HepG2 (cell line): ENCODE measurements around the gene PAMR1. TPM values are rescaled to one million over a fixed set of nuclear protein-coding genes. Genes with fewer than 3 reads are reported as not detected.

Experiments used
- ATAC-seq: fragments of 200-7000 bp; cut with Tn5 transposase; 3 replicates; pipeline ENCODE4 v1.9.1; 2020; ENCODE audit warnings: mild to moderate bottlenecking, moderate library complexity
- BruUV-seq: library from RNA; stranded (reverse); fragments of 400-500 nt; replicated peaks from 2 replicates; lab custom pipeline; 2021; lab: Mats Ljungman, UMichigan
- CTCF ChIA-PET: fragments of 300-600 bp; formaldehyde crosslinking; extraction: SDS; loops from one replicate; lab custom pipeline; 2021; ENCODE audit warnings: low total read pairs, inconsistent platforms, low intra/inter-chr PET ratio; lab: Yijun Ruan, JAX
- POLR2A ChIA-PET: fragments of 350-600 bp; sonication (Branson Sonifier 250); formaldehyde crosslinking; loops from one replicate; lab custom pipeline; 2020; ENCODE audit warnings: antibody characterized with exemption, inconsistent platforms; lab: Yijun Ruan, JAX
- DNase-seq: peaks from one replicate; pipeline ENCODE4 v3.0.0-alpha.2; 2015; ENCODE audit warnings: low spot score
- FAIRE-seq: peaks from 3 replicates; lab custom pipeline; 2011; peaks lifted over from hg19 to GRCh38; lab: Jason Lieb, UNC
- H2AFZ ChIP-seq: one replicate; pipeline ENCODE4 v1.6.1; 2011; ENCODE audit warnings: low read length, inconsistent platforms
- H3K27ac ChIP-seq: fragments of 300-600 bp; 3 replicates; pipeline ENCODE4 v1.8.0; 2011; ENCODE audit warnings: mixed run types, mild to moderate bottlenecking, mixed read lengths, low read length, inconsistent platforms; ENCODE audit not compliant: insufficient read depth; ENCODE audit errors: extremely low read length
- H3K27me3 ChIP-seq, 2 experiments: fragments of 200-600 bp in 1 of 2; 2 replicates in 1 of 2; 3 replicates in 1 of 2; pipeline versions ENCODE4 v1.6.0 to v1.8.0; 2011; ENCODE audit warnings: low read length in 2 of 2, mild to moderate bottlenecking in 2 of 2, moderate library complexity in 2 of 2, inconsistent platforms in 1 of 2; ENCODE audit not compliant: insufficient read depth in 2 of 2, control insufficient read depth in 1 of 2
- H3K36me3 ChIP-seq, 2 experiments: fragments of 200-600 bp in 1 of 2; replicated peaks in 1 of 2; 2 replicates in 1 of 2; 3 replicates in 1 of 2; pipeline versions ENCODE4 v1.5.1 to v1.8.0; 2011; ENCODE audit warnings: low read length in 2 of 2, inconsistent platforms in 1 of 2; ENCODE audit not compliant: insufficient read depth in 2 of 2, control insufficient read depth in 1 of 2
- H3K4me1 ChIP-seq: 2 replicates; pipeline ENCODE4 v1.5.1; 2012; ENCODE audit warnings: low read length, inconsistent platforms; ENCODE audit not compliant: insufficient read depth
- H3K4me2 ChIP-seq: 2 replicates; pipeline ENCODE4 v1.6.0; 2011; ENCODE audit warnings: low read depth, low read length, inconsistent platforms
- H3K4me3 ChIP-seq, 3 experiments: fragments of 200-600 bp in 1 of 3; sonication (generic), shearing (Covaris generic) in 1 of 3; replicated peaks in 1 of 3; 2 replicates each; pipeline ENCODE4 v1.5.1; 2011 to 2016; ENCODE audit warnings: low read length in 3 of 3, inconsistent platforms in 2 of 3, low read depth in 2 of 3, mild to moderate bottlenecking in 2 of 3, control low read depth in 1 of 3, mixed read lengths in 1 of 3; ENCODE audit not compliant: insufficient read depth in 1 of 3
- H3K79me2 ChIP-seq: one replicate; pipeline ENCODE4 v1.6.1; 2011; ENCODE audit warnings: low read length, inconsistent platforms; ENCODE audit not compliant: insufficient read depth
- H3K9ac ChIP-seq: 2 replicates; pipeline ENCODE4 v1.6.0; 2011; ENCODE audit warnings: mild to moderate bottlenecking, low read depth, low read length, inconsistent platforms; ENCODE audit not compliant: insufficient read depth
- H3K9me3 ChIP-seq: 2 replicates; pipeline ENCODE4 v1.5.1; 2012; ENCODE audit warnings: mild to moderate bottlenecking, low read length
- H4K20me1 ChIP-seq: 2 replicates; pipeline ENCODE4 v1.6.0; 2011; ENCODE audit warnings: inconsistent platforms, mild to moderate bottlenecking, low read length, moderate library complexity; ENCODE audit not compliant: insufficient read depth
- HOXA7 ChIP-seq: sonication (generic); formaldehyde crosslinking; IDR thresholded peaks from 2 replicates; pipeline ENCODE4 v1.8.1; 2022; ENCODE audit warnings: mild to moderate bottlenecking, missing genetic modification reagents, moderate library complexity
- LCORL ChIP-seq, 2 experiments: fragments of 450-650 bp in 1 of 2; sonication (generic) in 1 of 2; formaldehyde crosslinking in 1 of 2; IDR thresholded peaks; 2 replicates each; pipeline versions ENCODE4 v1.5.0 to v1.6.1; 2017 to 2020; ENCODE audit warnings: antibody characterized with exemption in 1 of 2, missing genetic modification reagents in 1 of 2
- MAFG ChIP-seq: sonication (generic); formaldehyde crosslinking; IDR thresholded peaks from 2 replicates; pipeline ENCODE4 v1.5.1; 2020; ENCODE audit warnings: mild to moderate bottlenecking, missing genetic modification reagents
- PHF21A ChIP-seq: sonication (generic); formaldehyde crosslinking; IDR thresholded peaks from 2 replicates; pipeline ENCODE4 v1.5.0; 2020; ENCODE audit warnings: mild to moderate bottlenecking, missing genetic modification reagents
- ZNF101 ChIP-seq: sonication (generic); formaldehyde crosslinking; IDR thresholded peaks from 2 replicates; pipeline ENCODE4 v1.4.0; 2020; ENCODE audit warnings: mild to moderate bottlenecking, low read depth, missing genetic modification reagents, borderline replicate concordance
- ZNF263 ChIP-seq: sonication (generic); formaldehyde crosslinking; IDR thresholded peaks from 2 replicates; pipeline ENCODE4 v1.4.0; 2020; ENCODE audit warnings: missing genetic modification reagents
- WGBS: methylation state at CpG from one replicate; pipeline ENCODE4 v1.1.6; 2017; ENCODE audit warnings: low lambda C conversion rate; 5-methylcytosine and 5-hydroxymethylcytosine counted together
- in situ Hi-C: cut with HindIII; loops from 2 replicates; pipeline ENCODE4 v1.10.0; 2017; ENCODE audit warnings: low pct_unique_long_range_greater_than_20kb; ENCODE audit not compliant: extremely low pct_ligation_motif_present
- intact Hi-C: fragments of 100-400 bp; cut with micrococcal nuclease; formaldehyde crosslinking; loops from one replicate; pipeline ENCODE4 v1.10.0; 2022; ENCODE audit not compliant: unreplicated experiment
- polyA plus RNA-seq, 8 experiments: library from polyadenylated mRNA; depleted of rRNA in 3 of 8; stranded (reverse) in 7 of 8; unstranded in 1 of 8; fragments of >200 nt; fragmentation: Illumina TruSeq in 4 of 8; extraction: Trizol in 4 of 8; gene quantifications; 2 replicates each; pipeline versions ENCODE4 v1.2.1 to v1.2.3, GENCODE V29; 2011 to 2016; ENCODE audit warnings: low read depth in 4 of 8, missing spikeins in 1 of 8, mixed read lengths in 1 of 8; ENCODE audit not compliant: insufficient read depth in 1 of 8
- total RNA-seq, 5 experiments: library from RNA; depleted of rRNA; stranded (reverse); fragments of >200 nt; fragmentation: Illumina TruSeq; extraction: Trizol; gene quantifications; 2 replicates each; pipeline ENCODE4 v1.2.3, GENCODE V29; 2016; ENCODE audit warnings: low read depth in 1 of 5

Gene PAMR1
- total and polyA plus RNA-seq, 2 of the 13 experiments (the other 11 are each of a cell fraction or from before 2014, with no cell fraction given): not detected

- intact Hi-C loops: no loop called here
These were observed 50.7 kb downstream of the PAMR1 start for GRCh38 chr11:35474688-35475087.

GRCh38 chr11:35473795-35474374, 51.5 kb downstream of the PAMR1 start:
- Histone ChIP-seq H3K4me2 (no peak overlapping the region), H2AFZ (no peak overlapping the region), H3K4me3 (no peak overlapping the region), H3K36me3 (no peaks in the 10 kb centered on the region), H3K27me3 (peaks cover 1 to 49% of the 10 kb centered on the region in 2 experiments; a peak in 2 of 5 replicates), H3K4me1 (no peaks in the 10 kb centered on the region), H3K79me2 (no peaks in the 10 kb centered on the region), H4K20me1 (no peaks in the 10 kb centered on the region), H3K27ac (no peak overlapping the region), H3K9ac (no peak overlapping the region), H3K9me3 (no peaks in the 10 kb centered on the region)
- POLR2A ChIA-PET: no interaction called here
- DNase-seq (no peak), ATAC-seq (no peak), FAIRE-seq (no peak)
- WGBS: 5% methylated on average over 7 of the region's 7 CpGs
- in situ Hi-C loops: no loop called here
- BruUV-seq: no TSS peak
- intact Hi-C loops: no loop called here
- CTCF ChIA-PET: no interaction called here
- TF ChIP-seq HOXA7 (no peak), MAFG (CRISPR knock-in tag) (no peak), PHF21A (no peak)

More at GRCh38 chr11:35474688-35475087, 50.7 kb downstream of the PAMR1 start:
- TF ChIP-seq LCORL (IDR thresholded peaks at IDR 0.05) (peak; percentile 75), LCORL (CRISPR knock-in tag; IDR thresholded peaks at IDR 0.05) (no peak), ZNF101 (no peak), ZNF263 (CRISPR knock-in tag) (no peak)
- TF ChIP-seq, all 625 proteins: peak for 1
- no peak for ATAC-seq
- no TSS peak for BruUV-seq
- no peaks in the 10 kb centered on the region for H3K36me3 ChIP-seq
- in situ Hi-C loops: loop anchor here (25.0 kb wide), 1 partner anchor 788 kb away; no protein-coding TSS in a partner anchor
- H3K4me2 ChIP-seq: no peak overlapping the region
- CTCF ChIA-PET: no interaction called here
- no peaks in the 10 kb centered on the region for H3K9me3 ChIP-seq
- H3K27ac ChIP-seq: no peak overlapping the region
- H4K20me1 ChIP-seq: no peaks in the 10 kb centered on the region
- H3K4me1 ChIP-seq: no peaks in the 10 kb centered on the region
- no peak overlapping the region for H3K9ac ChIP-seq
- H2AFZ ChIP-seq: no peak overlapping the region
- peaks cover 1 to 43% of the 10 kb centered on the region in 2 experiments; a peak in 2 of 5 replicates for H3K27me3 ChIP-seq
- POLR2A ChIA-PET: no interaction called here
- no peaks in the 10 kb centered on the region for H3K79me2 ChIP-seq
- H3K4me3 ChIP-seq: no peak overlapping the region
- no peak for DNase-seq
- FAIRE-seq: no peak
- WGBS: 8% methylated on average over 4 of the region's 4 CpGs
